ENCODE results near the gene SKIL. TPM values are rescaled to one million over a fixed set of nuclear protein-coding genes. Genes with fewer than 3 reads are reported as not detected.

SKIL gene
- total RNA-seq, 1 donor from 2014 or later = 35.7 TPM

DNA sequence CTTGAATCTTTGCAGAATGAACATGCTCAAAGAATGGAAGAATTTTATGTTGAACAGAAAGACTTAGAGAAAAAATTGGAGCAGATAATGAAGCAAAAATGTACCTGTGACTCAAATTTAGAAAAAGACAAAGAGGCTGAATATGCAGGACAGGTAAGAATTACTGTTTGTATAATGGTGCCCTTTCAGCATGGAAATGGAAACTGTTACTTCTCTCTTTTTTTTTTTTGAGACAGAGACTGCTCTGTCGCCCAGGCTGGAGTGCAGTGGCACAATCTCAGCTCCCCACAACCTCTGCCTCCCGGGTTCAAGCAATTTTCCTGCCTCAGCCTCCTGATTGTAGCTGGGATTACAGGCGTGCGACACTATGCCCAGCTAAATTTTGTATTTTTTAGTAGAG lies 33.6 kb downstream of the SKIL start:
- Mint-ChIP-seq H3K4me1 (ENCODE audit: unreplicated experiment) (no peaks in the 10 kb centered on the region), H3K36me3 (peaks cover 15% of the 10 kb centered on the region), H3K27me3 (no peaks in the 10 kb centered on the region), H3K4me3 (no peak overlapping the region), H3K27ac (no peak overlapping the region), H3K9me3 (no peaks in the 10 kb centered on the region)
- DNase-seq (ENCODE audit: extremely low spot score, unreplicated experiment) = no peak
- TF ChIP-seq CTCF (conservative IDR thresholded peaks at IDR 0.05) = no peak

DNA sequence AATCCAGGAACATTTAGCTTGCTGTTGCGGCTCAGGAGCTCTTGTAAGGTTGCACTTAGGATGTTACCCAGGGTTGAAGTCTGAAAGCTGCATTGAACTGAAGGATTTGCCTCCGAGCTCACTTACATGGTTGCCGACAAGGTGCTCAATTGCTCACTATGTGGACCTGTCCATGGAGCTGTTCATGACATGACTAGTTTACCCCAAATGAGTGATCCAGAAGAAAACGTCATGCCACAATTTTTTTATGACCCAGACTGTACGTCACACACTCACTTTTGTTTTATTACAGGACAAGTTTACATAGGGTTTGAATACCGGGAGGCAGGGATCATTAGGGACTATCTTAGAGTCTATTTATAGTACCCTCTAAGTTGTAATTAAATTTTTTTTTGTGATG lies 40.2 kb downstream of the SKIL start:
- Mint-ChIP-seq H3K27me3 (no peaks in the 10 kb centered on the region), H3K4me1 (ENCODE audit: unreplicated experiment) (no peaks in the 10 kb centered on the region), H3K36me3 (no peaks in the 10 kb centered on the region), H3K27ac (no peak overlapping the region), H3K4me3 (no peak overlapping the region), H3K9me3 (no peaks in the 10 kb centered on the region)
- DNase-seq (ENCODE audit: extremely low spot score, unreplicated experiment) = no peak
- no peak for TF ChIP-seq CTCF (conservative IDR thresholded peaks at IDR 0.05)

DNA sequence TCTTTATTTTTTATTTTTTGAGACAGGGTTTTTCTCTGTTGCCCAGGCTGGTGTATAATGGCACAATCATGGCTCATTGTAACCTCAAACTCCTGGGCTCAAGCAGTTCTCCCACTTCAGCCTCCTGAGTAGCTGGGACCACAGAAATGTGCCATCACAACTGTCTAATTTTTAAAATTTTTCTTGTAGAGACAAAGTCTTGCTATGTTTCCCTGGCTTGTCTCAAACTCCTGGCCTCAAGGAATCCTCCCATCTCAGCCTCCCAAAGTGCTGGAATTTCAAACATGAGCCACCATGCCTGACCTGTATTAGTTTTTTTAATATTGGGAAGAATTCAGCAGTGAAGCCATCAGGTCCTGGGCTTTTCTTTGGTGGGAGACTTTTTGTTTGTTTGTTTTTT lies 47.6 kb downstream of the SKIL start:
- DNase-seq (ENCODE audit: extremely low spot score, unreplicated experiment) = no peak
- H3K4me3 Mint-ChIP-seq = no peak overlapping the region
- no peak for TF ChIP-seq CTCF (conservative IDR thresholded peaks at IDR 0.05)
- H3K36me3 Mint-ChIP-seq = no peaks in the 10 kb centered on the region
- H3K9me3 Mint-ChIP-seq = no peaks in the 10 kb centered on the region
- no peak overlapping the region for H3K27ac Mint-ChIP-seq
- no peaks in the 10 kb centered on the region for H3K4me1 Mint-ChIP-seq (ENCODE audit: unreplicated experiment)
- no peaks in the 10 kb centered on the region for H3K27me3 Mint-ChIP-seq

- Mint-ChIP-seq H3K9me3 (no peaks in the 10 kb centered on the region), H3K4me3 (no peak overlapping the region), H3K36me3 (no peaks in the 10 kb centered on the region), H3K27ac (no peak overlapping the region), H3K27me3 (no peaks in the 10 kb centered on the region), H3K4me1 (ENCODE audit: unreplicated experiment) (peaks cover 18% of the 10 kb centered on the region)
- DNase-seq (ENCODE audit: extremely low spot score, unreplicated experiment) = no peak
- TF ChIP-seq CTCF (conservative IDR thresholded peaks at IDR 0.05) = peak; percentile 74
Observed at GRCh38 chr3:170410428-170411029, 53.0 kb downstream of the SKIL start.

DNA sequence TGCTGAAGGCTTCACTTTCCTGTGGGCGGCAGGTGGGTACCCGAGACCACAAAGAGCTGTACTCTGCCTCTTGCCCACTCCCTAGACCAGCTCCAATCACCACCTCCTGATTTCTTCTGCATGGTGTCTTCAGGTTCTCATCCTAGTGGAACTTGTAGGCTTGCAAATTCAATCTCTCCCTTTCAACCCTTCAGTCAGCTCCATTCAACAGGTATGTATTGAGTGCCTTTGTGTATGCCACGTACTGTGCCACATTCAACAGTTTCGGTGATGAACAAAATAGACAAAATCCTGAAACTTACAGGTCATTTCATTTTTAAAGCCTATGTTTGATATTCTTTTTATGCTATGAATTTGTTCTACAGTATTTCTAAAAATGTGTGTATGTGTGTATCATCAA lies 55.8 kb downstream of the SKIL start:
- peaks cover 18% of the 10 kb centered on the region for H3K27me3 Mint-ChIP-seq
- peaks cover 6% of the 10 kb centered on the region for H3K9me3 Mint-ChIP-seq
- H3K4me1 Mint-ChIP-seq (ENCODE audit: unreplicated experiment) = peaks cover 28% of the 10 kb centered on the region
- TF ChIP-seq CTCF (conservative IDR thresholded peaks at IDR 0.05) = no peak
- DNase-seq (ENCODE audit: extremely low spot score, unreplicated experiment) = no peak
- H3K4me3 Mint-ChIP-seq = no peak overlapping the region
- peaks cover 2% of the 10 kb centered on the region for H3K36me3 Mint-ChIP-seq
- no peak overlapping the region for H3K27ac Mint-ChIP-seq

- Mint-ChIP-seq H3K4me1 (ENCODE audit: unreplicated experiment) (peaks cover 29% of the 10 kb centered on the region), H3K4me3 (peak overlapping the region; percentile 5), H3K36me3 (peaks cover 3% of the 10 kb centered on the region), H3K27ac (no peak overlapping the region), H3K9me3 (peaks cover 6% of the 10 kb centered on the region), H3K27me3 (peaks cover 20% of the 10 kb centered on the region)
- no peak for DNase-seq (ENCODE audit: extremely low spot score, unreplicated experiment)
- peak; percentile 95 for TF ChIP-seq CTCF (conservative IDR thresholded peaks at IDR 0.05)
Observed at GRCh38 chr3:170414202-170414663, 56.7 kb downstream of the SKIL start.

Measured in type B pancreatic cell (in vitro differentiated cells).